ENCODE measurements around the gene B4GAT1. TPM values are rescaled to one million over a fixed set of nuclear protein-coding genes. Genes with fewer than 3 reads are reported as not detected.

B4GAT1 gene
- total and polyA plus RNA-seq, 2 of the 13 experiments (the other 11 are each of a cell fraction or from before 2014, with no cell fraction given), result 40.4 to 109 TPM

- TF ChIP-seq AHDC1 (CRISPR knock-in tag; IDR thresholded peaks at IDR 0.05; ENCODE audit: borderline replicate concordance) (no peak), FOSL2 (CRISPR knock-in tag; IDR thresholded peaks at IDR 0.05) (peak; percentile 55), ZNF253 (CRISPR knock-in tag; IDR thresholded peaks at IDR 0.05; ENCODE audit: borderline replicate concordance) (no peak), KAT8 (CRISPR knock-in tag; IDR thresholded peaks at IDR 0.05) (no peak), HMGXB3 (CRISPR knock-in tag; IDR thresholded peaks at IDR 0.05; ENCODE audit: borderline replicate concordance) (peak; percentile 24; the same call in 1 of the 2 replicates), PAX8 (CRISPR knock-in tag; IDR thresholded peaks at IDR 0.05; ENCODE audit: borderline replicate concordance) (no peak)
- TF ChIP-seq, protein P1, sequence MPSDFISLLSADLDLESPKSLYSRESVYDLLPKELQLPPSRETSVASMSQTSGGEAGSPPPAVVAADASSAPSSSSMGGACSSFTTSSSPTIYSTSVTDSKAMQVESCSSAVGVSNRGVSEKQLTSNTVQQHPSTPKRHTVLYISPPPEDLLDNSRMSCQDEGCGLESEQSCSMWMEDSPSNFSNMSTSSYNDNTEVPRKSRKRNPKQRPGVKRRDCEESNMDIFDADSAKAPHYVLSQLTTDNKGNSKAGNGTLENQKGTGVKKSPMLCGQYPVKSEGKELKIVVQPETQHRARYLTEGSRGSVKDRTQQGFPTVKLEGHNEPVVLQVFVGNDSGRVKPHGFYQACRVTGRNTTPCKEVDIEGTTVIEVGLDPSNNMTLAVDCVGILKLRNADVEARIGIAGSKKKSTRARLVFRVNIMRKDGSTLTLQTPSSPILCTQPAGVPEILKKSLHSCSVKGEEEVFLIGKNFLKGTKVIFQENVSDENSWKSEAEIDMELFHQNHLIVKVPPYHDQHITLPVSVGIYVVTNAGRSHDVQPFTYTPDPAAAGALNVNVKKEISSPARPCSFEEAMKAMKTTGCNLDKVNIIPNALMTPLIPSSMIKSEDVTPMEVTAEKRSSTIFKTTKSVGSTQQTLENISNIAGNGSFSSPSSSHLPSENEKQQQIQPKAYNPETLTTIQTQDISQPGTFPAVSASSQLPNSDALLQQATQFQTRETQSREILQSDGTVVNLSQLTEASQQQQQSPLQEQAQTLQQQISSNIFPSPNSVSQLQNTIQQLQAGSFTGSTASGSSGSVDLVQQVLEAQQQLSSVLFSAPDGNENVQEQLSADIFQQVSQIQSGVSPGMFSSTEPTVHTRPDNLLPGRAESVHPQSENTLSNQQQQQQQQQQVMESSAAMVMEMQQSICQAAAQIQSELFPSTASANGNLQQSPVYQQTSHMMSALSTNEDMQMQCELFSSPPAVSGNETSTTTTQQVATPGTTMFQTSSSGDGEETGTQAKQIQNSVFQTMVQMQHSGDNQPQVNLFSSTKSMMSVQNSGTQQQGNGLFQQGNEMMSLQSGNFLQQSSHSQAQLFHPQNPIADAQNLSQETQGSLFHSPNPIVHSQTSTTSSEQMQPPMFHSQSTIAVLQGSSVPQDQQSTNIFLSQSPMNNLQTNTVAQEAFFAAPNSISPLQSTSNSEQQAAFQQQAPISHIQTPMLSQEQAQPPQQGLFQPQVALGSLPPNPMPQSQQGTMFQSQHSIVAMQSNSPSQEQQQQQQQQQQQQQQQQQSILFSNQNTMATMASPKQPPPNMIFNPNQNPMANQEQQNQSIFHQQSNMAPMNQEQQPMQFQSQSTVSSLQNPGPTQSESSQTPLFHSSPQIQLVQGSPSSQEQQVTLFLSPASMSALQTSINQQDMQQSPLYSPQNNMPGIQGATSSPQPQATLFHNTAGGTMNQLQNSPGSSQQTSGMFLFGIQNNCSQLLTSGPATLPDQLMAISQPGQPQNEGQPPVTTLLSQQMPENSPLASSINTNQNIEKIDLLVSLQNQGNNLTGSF (CRISPR knock-in tag; IDR thresholded peaks at IDR 0.05), result 0 out of 2 replicates have a peak, but pooled peaks have one; percentile 39
- TF ChIP-seq, protein P2, sequence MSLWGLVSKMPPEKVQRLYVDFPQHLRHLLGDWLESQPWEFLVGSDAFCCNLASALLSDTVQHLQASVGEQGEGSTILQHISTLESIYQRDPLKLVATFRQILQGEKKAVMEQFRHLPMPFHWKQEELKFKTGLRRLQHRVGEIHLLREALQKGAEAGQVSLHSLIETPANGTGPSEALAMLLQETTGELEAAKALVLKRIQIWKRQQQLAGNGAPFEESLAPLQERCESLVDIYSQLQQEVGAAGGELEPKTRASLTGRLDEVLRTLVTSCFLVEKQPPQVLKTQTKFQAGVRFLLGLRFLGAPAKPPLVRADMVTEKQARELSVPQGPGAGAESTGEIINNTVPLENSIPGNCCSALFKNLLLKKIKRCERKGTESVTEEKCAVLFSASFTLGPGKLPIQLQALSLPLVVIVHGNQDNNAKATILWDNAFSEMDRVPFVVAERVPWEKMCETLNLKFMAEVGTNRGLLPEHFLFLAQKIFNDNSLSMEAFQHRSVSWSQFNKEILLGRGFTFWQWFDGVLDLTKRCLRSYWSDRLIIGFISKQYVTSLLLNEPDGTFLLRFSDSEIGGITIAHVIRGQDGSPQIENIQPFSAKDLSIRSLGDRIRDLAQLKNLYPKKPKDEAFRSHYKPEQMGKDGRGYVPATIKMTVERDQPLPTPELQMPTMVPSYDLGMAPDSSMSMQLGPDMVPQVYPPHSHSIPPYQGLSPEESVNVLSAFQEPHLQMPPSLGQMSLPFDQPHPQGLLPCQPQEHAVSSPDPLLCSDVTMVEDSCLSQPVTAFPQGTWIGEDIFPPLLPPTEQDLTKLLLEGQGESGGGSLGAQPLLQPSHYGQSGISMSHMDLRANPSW (CRISPR knock-in tag; IDR thresholded peaks at IDR 0.05; ENCODE audit: borderline replicate concordance), result no peak
These were observed at the start of gene B4GAT1 (continued) for GRCh38 chr11:66347425-66348276.
